ENCODE measurements around the gene RBM10. TPM values are rescaled to one million over a fixed set of nuclear protein-coding genes. Genes with fewer than 3 reads are reported as not detected.

Gene RBM10
- total RNA-seq (2022; extraction: Qiagen RNA extraction; ENCODE audit: low read depth): 28.3 to 42.2 TPM (median 41.1 TPM) in 5 replicates

GRCh38 chrX:47144626-47145394, at the start of gene RBM10, which contains the start of gene NDUFB11:
Gene RBM10, plus strand, starts transcription at chrX:47145221. Its CDS starts 2,261 bp downstream, at chrX:47147482.
Gene NDUFB11, minus strand, starts transcription at chrX:47144702. Its CDS starts 23 bp downstream, at chrX:47144679.

GRCh38 chrX:47193475-47194193, 48.6 kb downstream of the RBM10 start, which contains the start of gene UBA1:
Gene UBA1, plus strand, starts transcription at chrX:47193829. Its CDS starts 4,974 bp downstream, at chrX:47198803.

GRCh38 chrX:47218280-47218919, 73.4 kb downstream of the RBM10 start, which contains the start of gene CDK16:
Gene CDK16, plus strand, starts transcription at chrX:47218681. Its CDS starts 4,877 bp downstream, at chrX:47223558.

GRCh38 chrX:47232803-47233332, 87.8 kb downstream of the RBM10 start, which contains the start of gene USP11:
Gene USP11, plus strand, starts transcription at chrX:47233009. Its CDS starts 35 bp downstream, at chrX:47233044.

Other genes with a start within 250 kb of the RBM10 start
- 10.0 to 14.8 TPM (median 12.7 TPM) in 5 replicates for gene JADE3, start 232.8 kb upstream of the RBM10 start, total RNA-seq (2022; extraction: Qiagen RNA extraction; ENCODE audit: low read depth)
- gene RGN, start 66.8 kb upstream of the RBM10 start, total RNA-seq (2022; extraction: Qiagen RNA extraction; ENCODE audit: low read depth): not detected in 5 replicates
- 140 to 194 TPM (median 173 TPM) in 5 replicates for gene NDUFB11, start 519 bp upstream of the RBM10 start, total RNA-seq (2022; extraction: Qiagen RNA extraction; ENCODE audit: low read depth)
- 152 to 193 TPM (median 190 TPM) in 5 replicates for gene UBA1, start 48.6 kb downstream of the RBM10 start, total RNA-seq (2022; extraction: Qiagen RNA extraction; ENCODE audit: low read depth)
- gene CDK16, start 73.5 kb downstream of the RBM10 start, total RNA-seq (2022; extraction: Qiagen RNA extraction; ENCODE audit: low read depth): 85.4 to 114 TPM (median 107 TPM) in 5 replicates
- 48.3 to 54.7 TPM (median 52.1 TPM) in 5 replicates for gene USP11, start 87.8 kb downstream of the RBM10 start, total RNA-seq (2022; extraction: Qiagen RNA extraction; ENCODE audit: low read depth)
- not detected in 5 replicates for gene ZNF157, start 225.4 kb downstream of the RBM10 start, total RNA-seq (2022; extraction: Qiagen RNA extraction; ENCODE audit: low read depth)